DMS153 treated with DMSO at 0.1 percent for 48 hours (cell line): ENCODE data around the gene TM7SF2.
A peak's percentile ranks its signal among the peaks of the same experiment; 100 is the strongest.

Experiments used
- DNase-seq: peaks from one replicate; lab custom pipeline; 2025; ENCODE audit not compliant: unreplicated experiment; lab: John Stamatoyannopoulos, UW

The TM7SF2 gene

GRCh38 chr11:65150509-65151299, 39.0 kb downstream of the TM7SF2 start:
- peak; percentile 64 for DNase-seq

GRCh38 chr11:65151331-65151899, 39.7 kb downstream of the TM7SF2 start:
- no peak for DNase-seq

GRCh38 chr11:65152122-65152521, 40.5 kb downstream of the TM7SF2 start:
- DNase-seq, result no peak

- DNase-seq, result no peak
Observed at GRCh38 chr11:65156256-65156655, 44.6 kb downstream of the TM7SF2 start.

- no peak for DNase-seq
Observed at GRCh38 chr11:65156926-65157325, 45.3 kb downstream of the TM7SF2 start.

GRCh38 chr11:65157336-65157735, 45.7 kb downstream of the TM7SF2 start:
- no peak for DNase-seq

- DNase-seq, result no peak
Observed at GRCh38 chr11:65159012-65159411, 47.3 kb downstream of the TM7SF2 start.

GRCh38 chr11:65160643-65161042, 49.0 kb downstream of the TM7SF2 start:
- DNase-seq, result no peak

- DNase-seq, result no peak
Observed at GRCh38 chr11:65163684-65164083, 52.0 kb downstream of the TM7SF2 start.
